Esophagus squamous epithelium (tissue), 4 donors: ENCODE results near the gene ROR1.

Source experiments
- POLR2A ChIP-seq, 4 donors: fragments of 450-650 bp; IDR thresholded peaks; one replicate each; pipeline ENCODE4 v1.6.1; 2017; ENCODE audit warnings: antibody characterized with exemption in 4 of 4, mild to moderate bottlenecking in 4 of 4, moderate library complexity in 3 of 4
- TF ChIP-seq, protein P1 (sequence below), 6 experiments: fragments of 450-650 bp in 4 of 6; fragments of 200-600 bp in 2 of 6; sonication (generic) in 2 of 6; IDR thresholded peaks; one replicate each; pipeline ENCODE4 v1.5.1; 2016 to 2019; ENCODE audit warnings: antibody characterized with exemption in 6 of 6, mild to moderate bottlenecking in 4 of 6, moderate library complexity in 4 of 6

- TF ChIP-seq, protein P1, sequence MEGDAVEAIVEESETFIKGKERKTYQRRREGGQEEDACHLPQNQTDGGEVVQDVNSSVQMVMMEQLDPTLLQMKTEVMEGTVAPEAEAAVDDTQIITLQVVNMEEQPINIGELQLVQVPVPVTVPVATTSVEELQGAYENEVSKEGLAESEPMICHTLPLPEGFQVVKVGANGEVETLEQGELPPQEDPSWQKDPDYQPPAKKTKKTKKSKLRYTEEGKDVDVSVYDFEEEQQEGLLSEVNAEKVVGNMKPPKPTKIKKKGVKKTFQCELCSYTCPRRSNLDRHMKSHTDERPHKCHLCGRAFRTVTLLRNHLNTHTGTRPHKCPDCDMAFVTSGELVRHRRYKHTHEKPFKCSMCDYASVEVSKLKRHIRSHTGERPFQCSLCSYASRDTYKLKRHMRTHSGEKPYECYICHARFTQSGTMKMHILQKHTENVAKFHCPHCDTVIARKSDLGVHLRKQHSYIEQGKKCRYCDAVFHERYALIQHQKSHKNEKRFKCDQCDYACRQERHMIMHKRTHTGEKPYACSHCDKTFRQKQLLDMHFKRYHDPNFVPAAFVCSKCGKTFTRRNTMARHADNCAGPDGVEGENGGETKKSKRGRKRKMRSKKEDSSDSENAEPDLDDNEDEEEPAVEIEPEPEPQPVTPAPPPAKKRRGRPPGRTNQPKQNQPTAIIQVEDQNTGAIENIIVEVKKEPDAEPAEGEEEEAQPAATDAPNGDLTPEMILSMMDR (IDR thresholded peaks at IDR 0.05): no peak
- TF ChIP-seq POLR2A (IDR thresholded peaks at IDR 0.05): no peak
These were observed 236.5 kb downstream of the ROR1 start for GRCh38 chr1:64010316-64010715.
